Heart right ventricle (tissue), 16 donors: ENCODE results near the gene NR1I3. TPM values are rescaled to one million over a fixed set of nuclear protein-coding genes. Genes with fewer than 3 reads are reported as not detected.
A peak's percentile ranks its signal among the peaks of the same experiment; 100 is the strongest.
"Not testable (repeated sequence)": the region's sequence is repeated elsewhere in the genome, so short reads cannot be mapped to it uniquely, and the experiment has no call there.

Source experiments
- ATAC-seq, 8 donors: fragments of 200-7000 bp; cut with Tn5 transposase; one replicate each; pipeline ENCODE4 v1.9.1; 2020; ENCODE audit warnings: mild to moderate bottlenecking in 8 of 8, moderate library complexity in 8 of 8, moderate number of reproducible peaks in 1 of 8
- DNase-seq, 2 donors: peaks; one replicate each; pipeline ENCODE4 v3.0.0-alpha.2; 2020
- H3K27ac ChIP-seq, 10 donors: fragments of 200-600 bp; sonication (generic) in 2 of 10; one replicate each; pipeline versions ENCODE4 v1.5.0 to v1.8.0; 2020 to 2022; ENCODE audit warnings: mild to moderate bottlenecking in 3 of 10
- H3K27me3 ChIP-seq, 7 donors: fragments of 200-600 bp; one replicate each; pipeline ENCODE4 v1.8.0; 2021 to 2022; ENCODE audit warnings: mild to moderate bottlenecking in 2 of 7
- H3K36me3 ChIP-seq, 9 donors: fragments of 200-600 bp; sonication (generic) in 1 of 9; one replicate each; pipeline versions ENCODE4 v1.5.0 to v1.8.0; 2020 to 2022; ENCODE audit warnings: mild to moderate bottlenecking in 2 of 9
- H3K4me1 ChIP-seq, 9 donors: fragments of 200-600 bp; sonication (generic) in 1 of 9; one replicate each; pipeline versions ENCODE4 v1.5.0 to v1.8.0; 2020 to 2022; ENCODE audit warnings: mild to moderate bottlenecking in 4 of 9
- H3K4me3 ChIP-seq, 10 donors: fragments of 200-600 bp; sonication (generic) in 2 of 10; one replicate each; pipeline versions ENCODE4 v1.5.0 to v1.8.0; 2020 to 2022; ENCODE audit warnings: mild to moderate bottlenecking in 7 of 10, moderate library complexity in 2 of 10
- H3K9me3 ChIP-seq, 11 donors: fragments of 200-600 bp in 10 of 11; sonication (generic) in 2 of 11; one replicate each; pipeline versions ENCODE4 v1.5.0 to v1.8.0; 2013 to 2022; ENCODE audit warnings: mild to moderate bottlenecking in 2 of 11, control low read depth in 1 of 11, moderate library complexity in 1 of 11
- WGBS, 2 donors: extraction: QIAGEN DNeasy Blood & Tissue Kit; methylation state at CpG; one replicate each; pipeline ENCODE4 v1.1.7; 2013; ENCODE audit warnings: inconsistent platforms in 1 of 2; 5-methylcytosine and 5-hydroxymethylcytosine counted together
- intact Hi-C, 10 donors: fragments of 100-400 bp; cut with DNase I; formaldehyde crosslinking; loops; one replicate each; pipeline versions ENCODE4 v1.11.1 to v1.14.2; 2022
- polyA plus RNA-seq, 2 donors: library from polyadenylated mRNA; stranded (reverse); fragments of 200-250 nt; gene quantifications; one replicate each; pipeline ENCODE4 v1.2.3, GENCODE V29; 2013
- total RNA-seq, 10 donors: library from RNA; stranded (reverse); fragmentation: NEBNext Ultra II Directional in 3 of 10; extraction: Animal tissue kit (Norgen Biotek cat#: 25700) in 3 of 10; gene quantifications; one replicate each; pipeline versions ENCODE4 v1.2.1 to v1.2.4, GENCODE V29; 2021 to 2023
- TF ChIP-seq, protein P1 (sequence below), 9 donors: fragments of 200-600 bp; sonication (generic) in 2 of 9; IDR thresholded peaks; one replicate each; pipeline versions ENCODE4 v1.5.0 to v1.8.0; 2021 to 2022; ENCODE audit warnings: antibody characterized with exemption in 9 of 9, mild to moderate bottlenecking in 5 of 9, moderate library complexity in 1 of 9
- donor health status: Arrhythmogenic right ventricular cardiomyopathy.
- donor health status: ischemic (EF 13 %, LVEDD 7.1; RV severe dilation, severe dysfunction).
- donor health status: healthy with polysubstance abuse.
- donor health status: DM: no; HTN: yes; CAD: no.
- donor health status: DM: no; HTN: no; CAD: no.
- donor health status: ischemic (EF 25% LVEDD 6.9; RV normal size, moderate dysfunction).
- donor health status: ischemic (EF 25% LVEDD 5.7; RV mildly dilated, moderate dysfunction).
- donor health status: healthy.
- donor health status: DM: yes; HTN: yes; CAD: no.
- donor health status: Ischemic cardiomyopathy.
- donor health status: ischemic (EF 35%, LVEDD 5.7; RV mildly dilated, moderate dysfunction).
- donor health status: nonischemic (EF 11% LVEDD 7.7; RV severe dilation, severe dysfunction).
- donor health status: DM: yes; HTN: yes; CAD: no.
- donor health status: PGD.
- donor health status: ischemic (EF 29% LVEDD 5.4; RV normal size, mild dysfunction).
- donor health status: nonischemic (EF 23%, LVEDD 6.1; RV moderate dilation, normal function).

NR1I3 gene
- total and polyA plus RNA-seq, 12 donors: 0.10 TPM; not detected in 11

DNA sequence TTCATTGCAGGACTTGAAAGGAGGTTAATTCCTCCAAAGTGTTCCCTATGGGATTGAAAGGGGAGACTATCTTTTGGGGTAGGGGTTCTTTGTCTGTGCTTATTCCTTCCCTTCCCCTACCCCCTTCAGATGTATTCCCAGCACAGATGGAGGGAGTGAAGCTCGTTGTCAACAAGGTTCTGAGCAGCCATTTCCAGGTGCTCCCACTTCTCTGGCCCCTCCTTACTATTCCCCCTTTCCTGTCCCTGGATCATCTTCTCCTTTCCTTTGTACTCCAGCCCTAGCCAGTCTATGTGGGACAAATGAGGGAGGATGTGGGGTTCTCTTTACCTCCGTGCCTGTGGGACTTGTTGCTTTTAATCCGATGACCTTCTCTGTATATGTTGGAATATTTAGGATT, 11.2 kb downstream of the NR1I3 start:
- Histone ChIP-seq H3K27ac (peak overlapping the region in 9 of 10 donors; percentile 70 to 92 (median 88)), H3K36me3 (peaks cover 0 to 35% (median 25%) of the 10 kb centered on the region in 9 donors), H3K4me3 (peak overlapping the region; percentile 50 to 94 (median 68)), H3K27me3 (no peaks in the 10 kb centered on the region), H3K4me1 (peaks cover 6 to 30% (median 25%) of the 10 kb centered on the region in 9 donors), H3K9me3 (no peaks in the 10 kb centered on the region)
- DNase-seq: no peak
- WGBS, 2 donors: 37 to 41% methylated on average over 3 of the region's 3 CpGs
- ATAC-seq: no peak
- intact Hi-C loops: loop anchor here (1.0 to 10.0 kb wide), 12 partner anchors 24 to 158 kb away; partner anchors contain the start of genes SDHC (in 4 of the 10), CFAP126 (in 3 of the 10) and NDUFS2 (in 2 of the 10)
- TF ChIP-seq, protein P1, sequence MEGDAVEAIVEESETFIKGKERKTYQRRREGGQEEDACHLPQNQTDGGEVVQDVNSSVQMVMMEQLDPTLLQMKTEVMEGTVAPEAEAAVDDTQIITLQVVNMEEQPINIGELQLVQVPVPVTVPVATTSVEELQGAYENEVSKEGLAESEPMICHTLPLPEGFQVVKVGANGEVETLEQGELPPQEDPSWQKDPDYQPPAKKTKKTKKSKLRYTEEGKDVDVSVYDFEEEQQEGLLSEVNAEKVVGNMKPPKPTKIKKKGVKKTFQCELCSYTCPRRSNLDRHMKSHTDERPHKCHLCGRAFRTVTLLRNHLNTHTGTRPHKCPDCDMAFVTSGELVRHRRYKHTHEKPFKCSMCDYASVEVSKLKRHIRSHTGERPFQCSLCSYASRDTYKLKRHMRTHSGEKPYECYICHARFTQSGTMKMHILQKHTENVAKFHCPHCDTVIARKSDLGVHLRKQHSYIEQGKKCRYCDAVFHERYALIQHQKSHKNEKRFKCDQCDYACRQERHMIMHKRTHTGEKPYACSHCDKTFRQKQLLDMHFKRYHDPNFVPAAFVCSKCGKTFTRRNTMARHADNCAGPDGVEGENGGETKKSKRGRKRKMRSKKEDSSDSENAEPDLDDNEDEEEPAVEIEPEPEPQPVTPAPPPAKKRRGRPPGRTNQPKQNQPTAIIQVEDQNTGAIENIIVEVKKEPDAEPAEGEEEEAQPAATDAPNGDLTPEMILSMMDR (IDR thresholded peaks at IDR 0.05): no peak

DNA sequence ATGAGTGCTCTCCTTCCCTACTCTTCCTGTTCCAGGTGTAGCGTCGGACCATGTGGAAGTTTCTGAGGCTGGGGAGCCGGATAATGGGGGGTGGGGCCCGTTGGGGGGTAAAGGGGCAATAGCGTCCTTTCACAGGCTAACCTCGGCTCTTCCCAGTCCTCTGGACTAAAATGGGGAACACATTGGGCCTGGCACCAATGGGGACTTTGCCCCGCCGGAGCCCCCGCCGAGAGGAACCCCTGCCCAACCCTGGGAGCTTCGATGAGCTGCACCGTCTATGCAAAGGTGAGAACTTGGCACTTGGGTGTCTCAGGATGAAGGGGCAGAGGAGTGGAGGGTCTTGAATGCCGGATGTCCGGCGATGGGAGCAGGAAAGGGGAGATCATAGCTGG, 11.7 kb downstream of the NR1I3 start:
- DNase-seq (no peak), ATAC-seq (peak in 4 of 8 donors; percentile 0 to 15 (median 6))
- TF ChIP-seq, protein P1 (IDR thresholded peaks at IDR 0.05): no peak
- peaks cover 6 to 30% (median 25%) of the 10 kb centered on the region in 9 donors for H3K4me1 ChIP-seq
- H3K27ac ChIP-seq: peak overlapping the region; percentile 51 to 92 (median 86)
- H3K4me3 ChIP-seq: peak overlapping the region; percentile 50 to 94 (median 68)
- H3K9me3 ChIP-seq: no peaks in the 10 kb centered on the region
- intact Hi-C loops: loop anchor here (1.0 to 10.0 kb wide), 11 partner anchors 24 to 158 kb away; partner anchors contain the start of genes SDHC (in 4 of the 10), CFAP126 (in 3 of the 10) and NDUFS2 (in 2 of the 10)
- H3K27me3 ChIP-seq: no peaks in the 10 kb centered on the region
- WGBS, 2 donors: 3 to 7% methylated on average over 15 of the region's 15 CpGs
- H3K36me3 ChIP-seq: peaks cover 0 to 35% (median 25%) of the 10 kb centered on the region in 9 donors

DNA sequence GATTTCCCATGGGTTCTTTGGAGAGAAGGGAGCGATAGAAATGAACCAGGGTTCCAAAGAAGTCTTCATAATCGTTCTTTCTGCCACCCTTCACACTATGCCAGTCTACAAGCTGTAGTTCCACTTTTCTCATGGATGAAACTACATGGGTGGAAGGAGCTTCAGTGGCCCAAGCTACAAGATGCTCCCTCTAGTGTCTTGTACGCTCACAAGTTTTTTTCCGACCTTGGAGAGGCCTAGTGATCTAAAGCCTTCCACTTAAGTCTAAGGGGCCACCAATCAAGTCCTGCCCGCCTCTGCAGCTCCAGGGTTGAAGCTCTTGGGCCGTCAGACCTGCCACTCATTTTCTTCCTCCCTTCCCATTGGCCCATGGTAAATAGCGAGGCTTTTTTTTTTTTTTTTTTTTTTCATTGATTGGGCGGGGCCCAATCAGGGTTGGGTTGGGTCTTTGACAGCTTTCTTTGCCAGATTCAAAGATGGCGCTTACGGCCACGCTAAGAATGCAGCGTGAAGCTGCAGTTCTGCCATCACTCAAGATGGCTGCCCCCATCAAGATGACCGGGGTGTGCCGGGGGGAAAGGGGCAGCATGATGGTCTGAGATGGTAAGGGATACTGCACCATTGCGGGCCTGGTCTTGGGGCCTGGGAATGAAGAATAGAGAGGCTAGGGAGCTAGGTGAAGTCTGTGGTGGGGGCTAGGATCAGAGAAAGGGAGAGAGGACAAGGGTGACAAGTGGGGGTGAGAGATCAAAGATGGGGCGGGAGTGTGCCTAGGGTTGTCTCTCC, 12.3 kb downstream of the NR1I3 start, which contains the start of gene TOMM40L:
Gene TOMM40L, plus strand, starts transcription at position 527 of the 786 bp plus-strand sequence. CDS start 430 bp downstream, outside the sequence.
- peak; percentile 95 to 97 (median 96) for ATAC-seq
- no peaks in the 10 kb centered on the region for H3K27me3 ChIP-seq
- H3K36me3 ChIP-seq: peaks cover 0 to 30% (median 25%) of the 10 kb centered on the region in 9 donors
- no peaks in the 10 kb centered on the region for H3K9me3 ChIP-seq
- H3K4me3 ChIP-seq: peak within 1 kb of the TSS; percentile 50 to 94 (median 68)
- peak within 1 kb of the TSS; percentile 51 to 92 (median 86) for H3K27ac ChIP-seq
- TF ChIP-seq, protein P1 (IDR thresholded peaks at IDR 0.05): peak; percentile 17 to 76 (median 57)
- DNase-seq: peak; percentile 85 to 95
- intact Hi-C loops: loop anchor here (1.0 to 10.0 kb wide), 11 partner anchors 23 to 159 kb away; partner anchors contain the start of genes SDHC (in 4 of the 10), CFAP126 (in 3 of the 10) and NDUFS2 (in 2 of the 10)
- H3K4me1 ChIP-seq: peaks cover 6 to 30% (median 25%) of the 10 kb centered on the region in 9 donors
- 5 to 6% methylated on average over 16 of the region's 16 CpGs for WGBS, 2 donors

DNA sequence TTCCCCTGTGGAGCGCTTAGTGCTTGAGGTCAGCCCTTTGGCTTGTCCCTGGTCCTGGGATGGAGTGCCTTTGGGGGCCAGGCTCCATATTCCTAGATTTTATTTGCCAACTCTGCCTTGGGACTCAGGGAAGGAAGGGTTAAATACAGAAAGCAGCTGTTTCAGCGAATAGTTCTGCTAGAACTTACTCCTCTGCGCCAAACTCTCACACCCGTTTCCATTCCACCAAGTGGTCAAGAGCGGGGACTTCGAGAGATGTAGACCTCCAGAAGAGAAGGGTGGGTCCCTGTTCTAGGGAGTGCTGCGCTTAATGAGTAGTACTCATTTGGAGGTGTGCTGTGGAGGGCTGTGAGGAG, 12.8 kb downstream of the NR1I3 start:
- H3K27ac ChIP-seq: peak overlapping the region in 9 of 10 donors; percentile 42 to 89 (median 65)
- no peaks in the 10 kb centered on the region for H3K27me3 ChIP-seq
- peaks cover 6 to 30% (median 25%) of the 10 kb centered on the region in 9 donors for H3K4me1 ChIP-seq
- intact Hi-C loops: loop anchor here (5.0 to 10.0 kb wide), 6 partner anchors 33 to 160 kb away; partner anchors contain the start of genes CFAP126 (in 3 of the 10) and SDHC (in 3 of the 10)
- TF ChIP-seq, protein P1 (IDR thresholded peaks at IDR 0.05): no peak
- WGBS, 2 donors: 62 to 71% methylated on average over 7 of the region's 7 CpGs
- H3K36me3 ChIP-seq: peaks cover 0 to 24% (median 20%) of the 10 kb centered on the region in 9 donors
- ATAC-seq (peak in 2 of 8 donors; percentile 0 to 1), DNase-seq (no peak)
- no peaks in the 10 kb centered on the region for H3K9me3 ChIP-seq
- no peak overlapping the region for H3K4me3 ChIP-seq

DNA sequence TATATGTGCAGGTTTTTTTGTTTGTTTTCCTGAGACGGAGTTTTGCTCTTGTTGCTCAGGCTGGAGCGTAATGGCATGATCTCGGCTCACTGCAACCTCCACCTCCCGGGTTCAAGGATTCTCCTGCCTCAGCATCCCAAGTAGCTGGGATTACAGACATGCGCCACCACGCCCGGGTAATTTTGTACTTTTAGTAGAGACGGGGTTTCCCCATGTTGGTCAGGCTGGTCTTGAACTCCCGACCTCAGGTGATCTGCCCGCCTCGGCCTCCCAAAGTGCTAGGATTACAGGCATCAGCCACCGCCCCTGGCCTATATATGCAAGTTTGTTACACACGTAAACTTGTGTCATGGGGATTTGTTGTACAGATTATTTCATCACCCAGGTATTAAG, 13.3 kb downstream of the NR1I3 start:
- 92 to 95% methylated on average over 13 of the region's 13 CpGs for WGBS, 2 donors
- Histone ChIP-seq H3K4me1 (peaks cover 6 to 30% (median 25%) of the 10 kb centered on the region in 9 donors), H3K27ac (peak overlapping the region in 5 of 10 donors; percentile 47 to 89 (median 66)), H3K36me3 (peaks cover 0 to 21% (median 16%) of the 10 kb centered on the region in 9 donors)
- not testable (repeated sequence) for ATAC-seq, H3K9me3 ChIP-seq, H3K4me3 ChIP-seq, H3K27me3 ChIP-seq, DNase-seq
- intact Hi-C loops: loop anchor here (5.0 to 10.0 kb wide), 6 partner anchors 32 to 160 kb away; partner anchors contain the start of genes CFAP126 (in 3 of the 10) and SDHC (in 3 of the 10)
